Thymus (tissue), 11 donors: Measurements from ENCODE around the gene GPR42. TPM values are rescaled to one million over a fixed set of nuclear protein-coding genes. Genes with fewer than 3 reads are reported as not detected.
"Not testable (repeated sequence)": the region's sequence is repeated elsewhere in the genome, so short reads cannot be mapped to it uniquely, and the experiment has no call there.

ENCODE experiments used
- DNase-seq, 9 donors: peaks; one replicate each; pipeline ENCODE4 v3.0.0-alpha.2; 2013; ENCODE audit warnings: low spot score in 9 of 9, low read depth in 6 of 9, missing footprints in 1 of 9
- H3K27ac ChIP-seq, 2 donors: one replicate each; pipeline ENCODE4 v1.5.1; 2013; ENCODE audit warnings: control low read depth in 1 of 2, low read depth in 1 of 2, low read length in 1 of 2, mild to moderate bottlenecking in 1 of 2, moderate library complexity in 1 of 2
- H3K27me3 ChIP-seq, 2 donors: one replicate each; pipeline ENCODE4 v1.5.1; 2013; ENCODE audit warnings: low read length in 1 of 2; ENCODE audit not compliant: control insufficient read depth in 2 of 2, insufficient read depth in 1 of 2
- H3K36me3 ChIP-seq, 2 donors: one replicate each; pipeline ENCODE4 v1.5.1; 2013; ENCODE audit warnings: low read length in 1 of 2, mild to moderate bottlenecking in 1 of 2, moderate library complexity in 1 of 2; ENCODE audit not compliant: control insufficient read depth in 2 of 2, insufficient read depth in 2 of 2
- H3K4me1 ChIP-seq, 2 donors: one replicate each; pipeline ENCODE4 v1.5.1; 2013; ENCODE audit warnings: low read length in 2 of 2; ENCODE audit not compliant: control insufficient read depth in 2 of 2, insufficient read depth in 2 of 2
- H3K4me3 ChIP-seq, 2 donors: one replicate each; pipeline ENCODE4 v1.5.1; 2013; ENCODE audit warnings: low read length in 2 of 2, control low read depth in 1 of 2, mild to moderate bottlenecking in 1 of 2
- H3K9me3 ChIP-seq, 2 donors: one replicate each; pipeline ENCODE4 v1.5.1; 2013; ENCODE audit warnings: low read length in 1 of 2, mild to moderate bottlenecking in 1 of 2; ENCODE audit not compliant: control insufficient read depth in 2 of 2, insufficient read depth in 1 of 2
- WGBS: extraction: QIAGEN DNeasy Blood & Tissue Kit; methylation state at CpG from one replicate; pipeline ENCODE4 v1.1.7; 2013; 5-methylcytosine and 5-hydroxymethylcytosine counted together
- polyA plus RNA-seq: library from polyadenylated mRNA; stranded (reverse); fragments of 200-250 nt; gene quantifications from one replicate; pipeline ENCODE4 v1.2.3, GENCODE V29; 2013
- total RNA-seq: library from RNA; stranded (reverse); fragments of 120-200 nt; gene quantifications from one replicate; pipeline ENCODE4 v1.2.4, GENCODE V29; 2013
- donor health status: healthy.

The GPR42 gene
- total and polyA plus RNA-seq, 2 donors: 0.05 to 0.25 TPM

DNA sequence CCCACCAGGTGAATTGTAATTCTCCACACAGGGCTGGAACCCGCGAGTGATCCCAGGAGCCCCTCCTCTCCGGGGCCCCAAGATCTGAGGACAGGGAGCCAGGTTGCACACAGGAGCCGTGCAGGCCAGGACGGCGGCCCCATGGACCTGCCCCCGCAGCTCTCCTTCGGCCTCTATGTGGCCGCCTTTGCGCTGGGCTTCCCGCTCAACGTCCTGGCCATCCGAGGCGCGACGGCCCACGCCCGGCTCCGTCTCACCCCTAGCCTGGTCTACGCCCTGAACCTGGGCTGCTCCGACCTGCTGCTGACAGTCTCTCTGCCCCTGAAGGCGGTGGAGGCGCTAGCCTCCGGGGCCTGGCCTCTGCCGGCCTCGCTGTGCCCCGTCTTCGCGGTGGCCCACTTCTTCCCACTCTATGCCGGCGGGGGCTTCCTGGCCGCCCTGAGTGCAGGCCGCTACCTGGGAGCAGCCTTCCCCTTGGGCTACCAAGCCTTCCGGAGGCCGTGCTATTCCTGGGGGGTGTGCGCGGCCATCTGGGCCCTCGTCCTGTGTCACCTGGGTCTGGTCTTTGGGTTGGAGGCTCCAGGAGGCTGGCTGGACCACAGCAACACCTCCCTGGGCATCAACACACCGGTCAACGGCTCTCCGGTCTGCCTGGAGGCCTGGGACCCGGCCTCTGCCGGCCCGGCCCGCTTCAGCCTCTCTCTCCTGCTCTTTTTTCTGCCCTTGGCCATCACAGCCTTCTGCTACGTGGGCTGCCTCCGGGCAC, 19.3 kb upstream of the GPR42 start:
- 96% methylated on average over 47 of the region's 47 CpGs for WGBS
- H3K27ac ChIP-seq: no peak overlapping the region

DNA sequence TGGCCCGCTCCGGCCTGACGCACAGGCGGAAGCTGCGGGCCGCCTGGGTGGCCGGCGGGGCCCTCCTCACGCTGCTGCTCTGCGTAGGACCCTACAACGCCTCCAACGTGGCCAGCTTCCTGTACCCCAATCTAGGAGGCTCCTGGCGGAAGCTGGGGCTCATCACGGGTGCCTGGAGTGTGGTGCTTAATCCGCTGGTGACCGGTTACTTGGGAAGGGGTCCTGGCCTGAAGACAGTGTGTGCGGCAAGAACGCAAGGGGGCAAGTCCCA, 18.8 kb upstream of the GPR42 start:
- WGBS: 89% methylated on average over 18 of the region's 18 CpGs
- H3K27me3 ChIP-seq: no peaks in the 10 kb centered on the region
- peaks cover 2 to 10% of the 10 kb centered on the region in 2 donors for H3K4me1 ChIP-seq
- no peak overlapping the region for H3K27ac ChIP-seq
- H3K36me3 ChIP-seq: no peaks in the 10 kb centered on the region
- no peaks in the 10 kb centered on the region for H3K9me3 ChIP-seq
- no peak overlapping the region for H3K4me3 ChIP-seq
- no peak for DNase-seq

More for the DNA sequence above, 19.3 kb upstream of the GPR42 start:
- Histone ChIP-seq H3K36me3 (no peaks in the 10 kb centered on the region), H3K9me3 (no peaks in the 10 kb centered on the region), H3K27me3 (no peaks in the 10 kb centered on the region), H3K4me1 (peaks cover 2 to 15% of the 10 kb centered on the region in 2 donors), H3K4me3 (no peak overlapping the region)
- DNase-seq: no peak

DNA sequence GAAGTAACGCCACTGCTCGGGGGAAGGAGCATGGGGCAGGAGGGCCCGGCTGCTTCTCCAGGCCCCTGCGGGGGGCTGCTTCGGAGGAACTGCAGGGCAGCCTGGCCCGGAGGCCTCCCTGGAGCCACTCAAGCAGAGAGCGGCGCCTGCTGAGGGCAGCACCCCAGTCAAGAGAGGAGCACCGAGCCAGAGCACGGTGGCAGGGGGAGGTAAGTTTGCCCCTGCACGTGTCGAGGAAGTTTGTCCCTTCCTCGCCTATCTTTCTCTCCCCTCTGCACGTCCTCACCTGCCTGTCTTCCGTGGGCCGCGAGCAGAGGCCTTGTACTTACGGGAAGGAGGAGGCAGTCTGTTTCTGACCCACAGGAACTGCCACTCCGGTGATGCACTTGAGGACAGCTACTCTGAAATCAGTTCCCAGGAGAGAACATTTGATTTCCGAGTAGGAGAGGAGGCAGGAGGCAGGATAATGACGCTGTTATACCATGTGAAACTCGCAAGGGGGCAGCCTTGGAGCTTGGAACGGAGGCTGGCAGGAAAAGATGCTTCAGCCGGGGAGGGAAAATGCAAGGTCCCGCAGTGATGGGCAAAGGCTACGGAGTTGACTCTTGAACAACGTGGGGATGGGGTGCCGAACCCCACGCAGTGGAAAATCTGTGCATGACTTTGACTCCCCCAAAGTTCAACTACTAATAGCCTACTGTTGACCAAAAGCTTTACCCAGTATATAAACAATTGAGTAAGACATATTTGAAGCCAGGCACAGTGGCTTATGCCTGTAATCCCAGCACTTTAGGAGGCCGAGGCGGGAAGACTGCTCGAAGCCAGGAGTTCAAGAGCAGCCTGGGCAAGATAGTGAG, 18.2 kb upstream of the GPR42 start:
- Histone ChIP-seq H3K4me3 (no peak overlapping the region), H3K27me3 (no peaks in the 10 kb centered on the region), H3K36me3 (no peaks in the 10 kb centered on the region), H3K9me3 (no peaks in the 10 kb centered on the region), H3K27ac (no peak overlapping the region), H3K4me1 (peaks cover 0 to 5% of the 10 kb centered on the region in 2 donors)
- peak in 5 of 9 donors; percentile 33 to 67 (median 50) for DNase-seq
- 46% methylated on average over 32 of the region's 32 CpGs for WGBS

DNA sequence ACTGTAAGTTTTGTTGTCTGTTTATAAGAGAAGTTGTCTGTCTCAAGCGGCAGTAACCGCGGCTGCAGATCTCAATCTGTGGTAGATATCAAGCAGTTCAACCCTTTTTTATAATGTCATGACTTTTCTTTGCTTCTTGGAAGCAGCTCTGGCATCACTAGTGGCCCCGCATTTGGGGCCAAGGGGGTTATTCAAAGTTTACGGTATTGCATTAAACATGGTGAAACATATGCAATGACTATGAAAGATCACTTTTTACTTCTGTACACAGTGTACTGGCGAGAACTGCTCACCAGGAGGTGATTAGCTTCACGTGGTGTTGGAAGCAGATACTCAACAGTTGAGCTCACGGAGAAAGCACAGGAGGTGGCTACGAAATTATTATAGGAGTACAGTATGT, 17.2 kb upstream of the GPR42 start:
- no peaks in the 10 kb centered on the region for H3K36me3 ChIP-seq
- WGBS: 94% methylated on average over 9 of the region's 9 CpGs
- H3K27me3 ChIP-seq: no peaks in the 10 kb centered on the region
- H3K9me3 ChIP-seq: no peaks in the 10 kb centered on the region
- H3K27ac ChIP-seq: no peak overlapping the region
- no peak for DNase-seq
- H3K4me3 ChIP-seq: no peak overlapping the region
- H3K4me1 ChIP-seq: no peaks in the 10 kb centered on the region

DNA sequence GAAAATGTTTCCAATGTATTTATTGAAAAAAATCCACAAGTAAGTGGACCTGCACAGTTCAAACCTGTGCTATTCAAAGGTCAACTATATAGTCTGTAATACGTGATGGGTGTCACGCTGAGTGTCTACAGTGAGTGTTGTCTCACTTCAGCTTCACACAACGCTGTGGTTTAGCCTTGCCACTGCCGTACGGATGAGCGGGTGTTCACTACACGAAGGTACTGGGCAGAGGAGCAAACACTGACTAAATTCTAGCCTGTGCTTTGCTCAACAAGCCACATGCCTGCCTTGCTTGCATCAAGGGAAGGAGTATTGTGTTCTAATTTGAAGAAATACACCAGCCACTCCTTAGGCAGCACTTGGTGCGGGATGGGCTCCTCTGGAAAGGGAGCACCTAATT, 16.0 kb upstream of the GPR42 start:
- H3K36me3 ChIP-seq: no peaks in the 10 kb centered on the region
- no peak overlapping the region for H3K4me3 ChIP-seq
- WGBS: 91% methylated on average over 8 of the region's 8 CpGs
- H3K27ac ChIP-seq: no peak overlapping the region
- H3K4me1 ChIP-seq: no peaks in the 10 kb centered on the region
- DNase-seq: no peak
- no peaks in the 10 kb centered on the region for H3K9me3 ChIP-seq
- H3K27me3 ChIP-seq: no peaks in the 10 kb centered on the region

DNA sequence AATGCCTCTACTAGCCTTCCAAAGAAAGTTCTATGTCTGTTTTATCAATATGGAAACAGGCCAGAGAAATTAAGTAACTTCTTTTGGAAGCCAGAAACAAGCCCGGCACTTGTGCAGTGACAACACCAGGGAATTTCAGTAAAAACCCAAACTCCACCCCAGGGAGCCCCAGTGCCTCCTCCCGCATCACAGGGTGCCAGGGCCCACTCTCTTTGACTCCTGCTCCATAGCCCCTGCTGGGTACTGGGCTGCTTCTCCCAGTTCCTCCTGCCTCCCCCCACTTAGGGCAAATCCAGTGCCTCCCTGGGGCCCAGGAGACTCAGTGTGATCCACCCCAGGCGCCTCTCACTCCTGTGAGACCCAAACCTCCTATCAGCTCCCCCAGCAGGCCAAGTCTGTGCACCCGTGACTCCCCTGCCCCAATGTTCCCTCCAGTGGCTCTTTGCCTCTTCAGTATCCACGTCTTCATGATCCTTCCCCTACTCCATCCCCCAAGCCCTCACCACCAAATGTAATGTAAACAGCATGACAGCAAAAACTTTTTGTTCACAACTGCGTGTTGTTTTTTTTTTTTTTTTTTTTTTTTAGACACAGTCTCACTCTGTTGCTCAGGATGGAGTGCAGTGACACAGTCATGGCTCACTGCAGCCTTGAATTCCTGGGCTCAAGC, 14.9 kb upstream of the GPR42 start:
- Histone ChIP-seq H3K9me3 (no peaks in the 10 kb centered on the region), H3K27ac (no peak overlapping the region), H3K4me1 (no peaks in the 10 kb centered on the region), H3K4me3 (no peak overlapping the region), H3K27me3 (no peaks in the 10 kb centered on the region), H3K36me3 (no peaks in the 10 kb centered on the region)
- 81% methylated on average over 6 of the region's 6 CpGs for WGBS
- no peak for DNase-seq

DNA sequence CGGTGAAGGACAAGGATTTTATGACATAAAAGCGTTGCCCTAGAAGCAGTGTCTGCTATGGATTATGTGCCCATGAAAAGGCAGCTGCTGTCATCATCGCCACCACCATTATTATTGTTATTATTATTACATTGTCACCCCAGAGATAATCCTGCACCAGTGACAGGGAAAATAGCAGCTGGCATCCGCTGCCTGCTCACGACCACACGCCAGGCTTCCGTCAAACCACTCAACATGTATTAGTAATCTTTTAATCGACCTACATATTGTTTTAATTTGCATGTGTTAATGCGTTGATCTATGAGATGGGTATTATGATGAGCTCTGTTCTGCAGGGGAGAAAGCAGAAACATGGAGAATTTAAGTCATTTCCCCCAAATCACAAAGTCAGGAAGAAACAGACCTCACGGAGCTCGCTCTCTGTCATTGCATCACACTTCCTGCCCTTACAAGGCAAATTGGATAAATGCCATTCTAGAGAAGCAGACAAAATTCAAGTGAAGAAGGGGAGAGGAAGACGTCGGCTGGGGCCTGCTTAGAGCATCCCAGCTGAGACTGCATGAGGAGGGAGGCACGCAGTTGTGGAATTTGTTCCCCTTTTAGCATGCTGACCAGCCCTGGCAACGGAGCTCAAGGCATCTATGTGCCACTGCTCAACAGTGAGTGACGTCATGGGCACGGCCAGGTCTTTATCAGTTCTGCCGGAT, 12.8 kb upstream of the GPR42 start, which contains the start of gene FFAR3:
Gene FFAR3, plus strand, starts transcription at position 594 of the 707 bp plus-strand sequence. CDS start 431 bp downstream, outside the sequence.
- DNase-seq: peak in 1 of 9 donors; percentile 23
- H3K27ac ChIP-seq: no peak within 1 kb of the TSS
- H3K4me3 ChIP-seq: no peak within 1 kb of the TSS

DNA sequence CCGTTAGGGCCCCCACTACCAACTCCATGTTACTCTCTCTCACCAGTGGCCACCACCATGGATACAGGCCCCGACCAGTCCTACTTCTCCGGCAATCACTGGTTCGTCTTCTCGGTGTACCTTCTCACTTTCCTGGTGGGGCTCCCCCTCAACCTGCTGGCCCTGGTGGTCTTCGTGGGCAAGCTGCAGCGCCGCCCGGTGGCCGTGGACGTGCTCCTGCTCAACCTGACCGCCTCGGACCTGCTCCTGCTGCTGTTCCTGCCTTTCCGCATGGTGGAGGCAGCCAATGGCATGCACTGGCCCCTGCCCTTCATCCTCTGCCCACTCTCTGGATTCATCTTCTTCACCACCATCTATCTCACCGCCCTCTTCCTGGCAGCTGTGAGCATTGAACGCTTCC, 12.0 kb upstream of the GPR42 start:
- H3K4me1 ChIP-seq, H3K4me3 ChIP-seq, H3K9me3 ChIP-seq, DNase-seq, H3K36me3 ChIP-seq, H3K27me3 ChIP-seq, H3K27ac ChIP-seq: not testable (repeated sequence)
- WGBS: 87% methylated on average over 11 of the region's 16 CpGs

More for the DNA sequence above, 12.8 kb upstream of the GPR42 start, which contains the start of gene FFAR3:
- 57% methylated on average over 18 of the region's 18 CpGs for WGBS
- Histone ChIP-seq H3K9me3 (no peaks in the 10 kb centered on the region), H3K36me3 (no peaks in the 10 kb centered on the region), H3K27me3 (peaks cover 0 to 4% of the 10 kb centered on the region in 2 donors), H3K4me1 (no peaks in the 10 kb centered on the region)
